Measurements from ENCODE around the gene MAMDC4. TPM values are rescaled to one million over a fixed set of nuclear protein-coding genes. Genes with fewer than 3 reads are reported as not detected.

The MAMDC4 gene
- total and polyA plus RNA-seq, 2 experiments from 2014 or later, result 1.7 to 6.8 TPM

GRCh38 chr9:136854842-136855460 lies 2.8 kb downstream of the MAMDC4 start (continued):
- TF ChIP-seq, protein P1, sequence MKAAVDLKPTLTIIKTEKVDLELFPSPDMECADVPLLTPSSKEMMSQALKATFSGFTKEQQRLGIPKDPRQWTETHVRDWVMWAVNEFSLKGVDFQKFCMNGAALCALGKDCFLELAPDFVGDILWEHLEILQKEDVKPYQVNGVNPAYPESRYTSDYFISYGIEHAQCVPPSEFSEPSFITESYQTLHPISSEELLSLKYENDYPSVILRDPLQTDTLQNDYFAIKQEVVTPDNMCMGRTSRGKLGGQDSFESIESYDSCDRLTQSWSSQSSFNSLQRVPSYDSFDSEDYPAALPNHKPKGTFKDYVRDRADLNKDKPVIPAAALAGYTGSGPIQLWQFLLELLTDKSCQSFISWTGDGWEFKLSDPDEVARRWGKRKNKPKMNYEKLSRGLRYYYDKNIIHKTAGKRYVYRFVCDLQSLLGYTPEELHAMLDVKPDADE (IDR thresholded peaks at IDR 0.05), result no peak
- TF ChIP-seq ZNF114 (CRISPR knock-in tag; IDR thresholded peaks at IDR 0.05), result no peak
- TF ChIP-seq EZH2phosphoT487 (IDR thresholded peaks at IDR 0.05; ENCODE audit: unreplicated experiment), result no peak
- no peak for TF ChIP-seq CREB1 (CRISPR knock-in tag; IDR thresholded peaks at IDR 0.05; ENCODE audit: low read depth)
- no peak for TF ChIP-seq EZH2 (IDR thresholded peaks at IDR 0.05; ENCODE audit: low read depth, unreplicated experiment)
- no peak for TF ChIP-seq NANOG (IDR thresholded peaks at IDR 0.05; ENCODE audit: borderline replicate concordance)
- TF ChIP-seq CTCF (conservative IDR thresholded peaks at IDR 0.05; ENCODE audit: low read depth in 2 of 2), result no peak
- no peak for TF ChIP-seq STAT1 (IDR thresholded peaks at IDR 0.05; ENCODE audit: unreplicated experiment)
- no peak for TF ChIP-seq POLR2AphosphoS5 (IDR thresholded peaks at IDR 0.05; ENCODE audit: low read depth)
- TF ChIP-seq ZNF331 (CRISPR knock-in tag; IDR thresholded peaks at IDR 0.05; ENCODE audit: low read depth), result no peak
- TF ChIP-seq REST (IDR thresholded peaks at IDR 0.05; ENCODE audit: unreplicated experiment), result no peak

GRCh38 chr9:136855461-136856078 lies 3.4 kb downstream of the MAMDC4 start:
- H3K4me1 ChIP-seq (ENCODE audit: insufficient read depth), result no peaks in the 10 kb centered on the region
- H3K4me2 ChIP-seq, result no peak overlapping the region
- Mint-ChIP-seq H3K4me1 (no peaks in the 10 kb centered on the region), H3K27me3 (ENCODE audit: insufficient read depth, low read depth, poor library complexity) (peaks cover 2% of the 10 kb centered on the region), H3K9me3 (no peaks in the 10 kb centered on the region), H3K36me3 (ENCODE audit: low read depth) (peaks cover 3% of the 10 kb centered on the region; the same call in 2 of the 3 replicates), H3K27ac (no peak overlapping the region), H3K4me3 (no peak overlapping the region)
- no peaks in the 10 kb centered on the region for H3K79me2 ChIP-seq (replicated peaks; ENCODE audit: insufficient read depth)
- ATAC-seq (no peak), DNase-seq (ENCODE audit: low spot score) (no peak)
- no peaks in the 10 kb centered on the region; the same call in 1 of the 2 replicates for H3K36me3 ChIP-seq (ENCODE audit: insufficient read depth)
- H3F3A ChIP-seq (replicated peaks; ENCODE audit: low read depth), result no peaks in the 10 kb centered on the region
- no peak overlapping the region for H3K27ac ChIP-seq (ENCODE audit: low read depth)
- no peaks in the 10 kb centered on the region for H3K27me3 ChIP-seq (ENCODE audit: insufficient read depth)
- no peaks in the 10 kb centered on the region for H4K20me1 ChIP-seq (replicated peaks; ENCODE audit: insufficient read depth)
- no peak overlapping the region for H2AFZ ChIP-seq
- H3K9me2 ChIP-seq (ENCODE audit: insufficient read depth), result no peaks in the 10 kb centered on the region
- H3K4me3 ChIP-seq, result no peak overlapping the region
- no peak for TF ChIP-seq EZH2 (IDR thresholded peaks at IDR 0.05; ENCODE audit: low read depth, unreplicated experiment)
- no peak for TF ChIP-seq STAT1 (IDR thresholded peaks at IDR 0.05; ENCODE audit: unreplicated experiment)
- no peak for TF ChIP-seq CTCF (conservative IDR thresholded peaks at IDR 0.05; ENCODE audit: low read depth in 2 of 2)
- no peak for TF ChIP-seq ZNF114 (CRISPR knock-in tag; IDR thresholded peaks at IDR 0.05)
- TF ChIP-seq POLR2AphosphoS5 (IDR thresholded peaks at IDR 0.05; ENCODE audit: low read depth), result no peak

All from GM23338 (cell line).